Subcutaneous adipose tissue (tissue), 4 donors: ENCODE data around the gene CDCP1. TPM values are rescaled to one million over a fixed set of nuclear protein-coding genes. Genes with fewer than 3 reads are reported as not detected.

ENCODE experiments used
- total RNA-seq, 4 donors: library from RNA; depleted of rRNA; stranded (reverse); fragments of >200 nt; gene quantifications; one replicate each; pipeline ENCODE4 v1.1.0, GENCODE V29; 2016
- TF ChIP-seq, protein P1 (sequence below): fragments of 450-650 bp; IDR thresholded peaks from one replicate; pipeline ENCODE4 v1.5.1; 2016; ENCODE audit warnings: low read depth, mild to moderate bottlenecking, control low read depth, antibody characterized with exemption, moderate library complexity

CDCP1 gene, protein sequence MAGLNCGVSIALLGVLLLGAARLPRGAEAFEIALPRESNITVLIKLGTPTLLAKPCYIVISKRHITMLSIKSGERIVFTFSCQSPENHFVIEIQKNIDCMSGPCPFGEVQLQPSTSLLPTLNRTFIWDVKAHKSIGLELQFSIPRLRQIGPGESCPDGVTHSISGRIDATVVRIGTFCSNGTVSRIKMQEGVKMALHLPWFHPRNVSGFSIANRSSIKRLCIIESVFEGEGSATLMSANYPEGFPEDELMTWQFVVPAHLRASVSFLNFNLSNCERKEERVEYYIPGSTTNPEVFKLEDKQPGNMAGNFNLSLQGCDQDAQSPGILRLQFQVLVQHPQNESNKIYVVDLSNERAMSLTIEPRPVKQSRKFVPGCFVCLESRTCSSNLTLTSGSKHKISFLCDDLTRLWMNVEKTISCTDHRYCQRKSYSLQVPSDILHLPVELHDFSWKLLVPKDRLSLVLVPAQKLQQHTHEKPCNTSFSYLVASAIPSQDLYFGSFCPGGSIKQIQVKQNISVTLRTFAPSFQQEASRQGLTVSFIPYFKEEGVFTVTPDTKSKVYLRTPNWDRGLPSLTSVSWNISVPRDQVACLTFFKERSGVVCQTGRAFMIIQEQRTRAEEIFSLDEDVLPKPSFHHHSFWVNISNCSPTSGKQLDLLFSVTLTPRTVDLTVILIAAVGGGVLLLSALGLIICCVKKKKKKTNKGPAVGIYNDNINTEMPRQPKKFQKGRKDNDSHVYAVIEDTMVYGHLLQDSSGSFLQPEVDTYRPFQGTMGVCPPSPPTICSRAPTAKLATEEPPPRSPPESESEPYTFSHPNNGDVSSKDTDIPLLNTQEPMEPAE
- total RNA-seq = 10 to 100 TPM in 1 of 4 donors, 1 to 10 TPM in 2, under 1 TPM in 1; 0.19 to 11.6 (median 2.1) TPM

- TF ChIP-seq, protein P1, sequence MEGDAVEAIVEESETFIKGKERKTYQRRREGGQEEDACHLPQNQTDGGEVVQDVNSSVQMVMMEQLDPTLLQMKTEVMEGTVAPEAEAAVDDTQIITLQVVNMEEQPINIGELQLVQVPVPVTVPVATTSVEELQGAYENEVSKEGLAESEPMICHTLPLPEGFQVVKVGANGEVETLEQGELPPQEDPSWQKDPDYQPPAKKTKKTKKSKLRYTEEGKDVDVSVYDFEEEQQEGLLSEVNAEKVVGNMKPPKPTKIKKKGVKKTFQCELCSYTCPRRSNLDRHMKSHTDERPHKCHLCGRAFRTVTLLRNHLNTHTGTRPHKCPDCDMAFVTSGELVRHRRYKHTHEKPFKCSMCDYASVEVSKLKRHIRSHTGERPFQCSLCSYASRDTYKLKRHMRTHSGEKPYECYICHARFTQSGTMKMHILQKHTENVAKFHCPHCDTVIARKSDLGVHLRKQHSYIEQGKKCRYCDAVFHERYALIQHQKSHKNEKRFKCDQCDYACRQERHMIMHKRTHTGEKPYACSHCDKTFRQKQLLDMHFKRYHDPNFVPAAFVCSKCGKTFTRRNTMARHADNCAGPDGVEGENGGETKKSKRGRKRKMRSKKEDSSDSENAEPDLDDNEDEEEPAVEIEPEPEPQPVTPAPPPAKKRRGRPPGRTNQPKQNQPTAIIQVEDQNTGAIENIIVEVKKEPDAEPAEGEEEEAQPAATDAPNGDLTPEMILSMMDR = no peak
Observed at GRCh38 chr3:45145681-45146614, at the start of gene CDCP1. Gene CDCP1, minus strand, starts transcription at chr3:45146378. Its CDS starts 91 bp downstream, at chr3:45146287.

DNA sequence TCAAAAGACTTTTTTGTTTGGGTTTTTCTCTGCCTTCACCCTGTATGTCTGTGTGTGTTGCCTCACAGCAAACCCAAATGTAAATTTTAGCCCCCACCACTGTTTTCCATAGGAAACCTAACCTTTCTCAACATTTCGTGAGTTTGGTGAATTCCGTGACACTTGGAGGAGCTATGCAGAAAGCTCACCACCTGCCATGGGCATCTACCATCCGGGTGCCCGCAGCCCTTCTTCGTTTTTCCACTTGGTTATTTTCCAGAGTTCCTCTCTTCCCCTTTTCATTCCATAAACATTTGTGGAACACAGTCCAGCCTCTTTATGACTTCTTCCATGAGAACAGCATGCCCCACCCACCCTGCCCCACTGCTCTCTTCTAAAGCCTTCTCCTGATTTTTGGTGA, 48.6 kb upstream of the CDCP1 start:
- TF ChIP-seq, protein P1 = no peak

DNA sequence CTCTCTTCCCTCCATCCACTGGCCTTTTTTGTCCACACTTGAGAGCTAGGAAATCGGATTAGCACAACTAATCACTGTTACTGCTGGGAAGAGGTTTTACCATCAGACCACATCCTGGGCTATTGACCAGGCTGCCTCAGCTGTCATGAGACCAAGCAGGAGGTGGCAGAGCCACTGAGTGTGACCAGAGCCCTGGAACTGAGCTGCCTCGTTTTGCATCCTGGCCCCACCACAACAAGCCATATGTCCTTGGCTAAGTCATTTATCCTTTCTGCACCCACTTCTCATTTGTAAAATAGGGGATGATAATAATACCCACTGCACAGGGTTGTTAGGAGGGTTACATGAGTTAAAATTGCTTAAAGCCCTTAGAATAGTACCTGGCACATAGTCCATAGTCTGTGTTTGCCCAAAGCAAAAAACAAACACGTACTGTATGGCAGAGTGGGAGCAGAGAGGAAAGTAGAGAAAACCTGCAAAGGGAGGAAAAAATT, 45.8 kb upstream of the CDCP1 start:
- TF ChIP-seq, protein P1 = no peak

DNA sequence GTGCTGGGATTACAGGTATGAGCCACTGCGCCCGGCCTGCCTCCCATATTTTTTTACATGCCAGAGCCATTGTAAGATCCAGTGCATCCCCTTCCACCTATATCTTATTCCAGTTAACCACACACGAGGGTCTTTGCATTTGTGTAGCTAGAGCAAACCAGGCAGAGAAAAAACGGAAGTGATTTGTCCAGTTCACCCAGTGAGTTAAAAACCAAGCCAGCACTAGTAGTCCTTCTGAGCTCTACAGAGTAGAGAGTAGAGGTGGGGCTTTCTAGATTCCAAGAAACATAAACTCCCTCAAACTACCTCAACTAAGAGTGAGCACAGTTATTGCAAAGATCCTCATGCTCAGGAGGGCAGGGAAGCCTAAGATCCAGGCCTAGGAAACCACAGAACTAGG, 45.2 kb upstream of the CDCP1 start:
- TF ChIP-seq, protein P1 = no peak

DNA sequence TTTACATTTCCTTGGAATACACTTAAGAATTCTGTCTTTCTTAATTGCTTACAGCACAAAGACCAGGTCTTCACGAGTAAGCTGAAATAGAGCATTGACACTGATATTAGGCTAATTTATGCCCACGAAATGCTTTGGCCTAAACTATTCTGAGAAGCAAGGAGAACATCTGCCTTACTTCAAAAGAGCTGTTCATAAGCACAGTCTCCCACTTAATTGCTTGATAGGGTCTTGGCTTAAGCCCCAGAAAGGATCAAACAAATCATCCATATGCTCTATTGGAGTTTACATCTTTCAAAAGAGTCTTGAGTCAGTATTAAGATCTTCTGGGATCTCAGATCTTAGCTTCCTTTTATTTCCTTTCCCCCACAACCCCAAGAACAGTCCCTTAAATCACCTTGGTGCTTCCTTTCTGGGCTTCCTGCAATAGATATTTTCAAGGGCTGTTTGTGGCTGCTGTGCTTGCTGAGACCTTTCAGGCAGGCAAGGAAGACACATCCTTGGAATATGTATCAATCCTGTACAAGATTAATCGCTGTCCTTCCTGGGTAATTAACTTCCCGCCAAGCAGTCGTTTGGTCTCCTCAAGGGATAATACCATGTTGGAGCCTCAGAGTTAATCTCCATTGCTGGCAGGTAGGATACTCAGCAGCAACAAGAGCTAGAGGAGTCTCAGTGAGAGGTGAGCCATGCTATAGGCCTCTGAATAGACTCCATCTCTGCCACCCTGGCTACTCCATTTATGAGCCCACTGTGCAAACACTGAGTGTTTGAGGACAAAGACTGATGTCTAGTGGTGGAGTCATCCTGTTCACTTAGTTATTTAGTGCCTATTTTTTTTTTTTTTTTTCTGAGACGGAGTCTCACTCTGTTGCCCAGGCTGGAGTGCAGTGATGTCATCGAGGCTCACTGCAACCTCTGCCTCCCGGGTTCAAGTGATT, 42.8 kb upstream of the CDCP1 start:
- TF ChIP-seq, protein P1 = no peak

DNA sequence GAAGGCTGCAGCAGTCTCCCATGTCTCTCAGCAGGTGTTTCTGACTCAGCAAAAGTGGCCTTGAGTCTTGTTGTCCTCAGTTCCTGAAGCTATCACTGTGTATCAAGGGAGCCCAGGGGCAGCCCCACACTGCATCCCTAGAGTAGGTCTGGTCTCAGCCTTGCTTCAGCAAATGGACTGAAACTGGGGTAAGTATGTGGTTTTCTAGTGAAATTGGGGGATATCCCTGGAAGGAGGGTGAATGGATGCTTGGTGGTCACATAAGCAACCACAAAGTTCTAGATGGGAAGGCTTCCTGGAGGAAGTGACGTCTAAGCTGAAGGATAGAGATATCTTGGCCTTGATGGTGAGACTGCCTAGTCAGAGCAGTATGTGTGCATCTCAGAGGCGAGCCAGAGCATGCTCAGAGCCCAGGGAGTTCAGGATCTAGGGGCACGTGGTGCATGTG, 41.5 kb upstream of the CDCP1 start:
- TF ChIP-seq, protein P1 = no peak
